ENCODE results near the gene USH2A. TPM values are rescaled to one million over a fixed set of nuclear protein-coding genes. Genes with fewer than 3 reads are reported as not detected.
A peak's percentile ranks its signal among the peaks of the same experiment; 100 is the strongest.

USH2A gene, protein sequence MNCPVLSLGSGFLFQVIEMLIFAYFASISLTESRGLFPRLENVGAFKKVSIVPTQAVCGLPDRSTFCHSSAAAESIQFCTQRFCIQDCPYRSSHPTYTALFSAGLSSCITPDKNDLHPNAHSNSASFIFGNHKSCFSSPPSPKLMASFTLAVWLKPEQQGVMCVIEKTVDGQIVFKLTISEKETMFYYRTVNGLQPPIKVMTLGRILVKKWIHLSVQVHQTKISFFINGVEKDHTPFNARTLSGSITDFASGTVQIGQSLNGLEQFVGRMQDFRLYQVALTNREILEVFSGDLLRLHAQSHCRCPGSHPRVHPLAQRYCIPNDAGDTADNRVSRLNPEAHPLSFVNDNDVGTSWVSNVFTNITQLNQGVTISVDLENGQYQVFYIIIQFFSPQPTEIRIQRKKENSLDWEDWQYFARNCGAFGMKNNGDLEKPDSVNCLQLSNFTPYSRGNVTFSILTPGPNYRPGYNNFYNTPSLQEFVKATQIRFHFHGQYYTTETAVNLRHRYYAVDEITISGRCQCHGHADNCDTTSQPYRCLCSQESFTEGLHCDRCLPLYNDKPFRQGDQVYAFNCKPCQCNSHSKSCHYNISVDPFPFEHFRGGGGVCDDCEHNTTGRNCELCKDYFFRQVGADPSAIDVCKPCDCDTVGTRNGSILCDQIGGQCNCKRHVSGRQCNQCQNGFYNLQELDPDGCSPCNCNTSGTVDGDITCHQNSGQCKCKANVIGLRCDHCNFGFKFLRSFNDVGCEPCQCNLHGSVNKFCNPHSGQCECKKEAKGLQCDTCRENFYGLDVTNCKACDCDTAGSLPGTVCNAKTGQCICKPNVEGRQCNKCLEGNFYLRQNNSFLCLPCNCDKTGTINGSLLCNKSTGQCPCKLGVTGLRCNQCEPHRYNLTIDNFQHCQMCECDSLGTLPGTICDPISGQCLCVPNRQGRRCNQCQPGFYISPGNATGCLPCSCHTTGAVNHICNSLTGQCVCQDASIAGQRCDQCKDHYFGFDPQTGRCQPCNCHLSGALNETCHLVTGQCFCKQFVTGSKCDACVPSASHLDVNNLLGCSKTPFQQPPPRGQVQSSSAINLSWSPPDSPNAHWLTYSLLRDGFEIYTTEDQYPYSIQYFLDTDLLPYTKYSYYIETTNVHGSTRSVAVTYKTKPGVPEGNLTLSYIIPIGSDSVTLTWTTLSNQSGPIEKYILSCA (N-terminal part only)
- total RNA-seq (2014; rRNA removed; shearing (Covaris generic)) = under 0.01 and 0.03 TPM in 2 replicates

DNA sequence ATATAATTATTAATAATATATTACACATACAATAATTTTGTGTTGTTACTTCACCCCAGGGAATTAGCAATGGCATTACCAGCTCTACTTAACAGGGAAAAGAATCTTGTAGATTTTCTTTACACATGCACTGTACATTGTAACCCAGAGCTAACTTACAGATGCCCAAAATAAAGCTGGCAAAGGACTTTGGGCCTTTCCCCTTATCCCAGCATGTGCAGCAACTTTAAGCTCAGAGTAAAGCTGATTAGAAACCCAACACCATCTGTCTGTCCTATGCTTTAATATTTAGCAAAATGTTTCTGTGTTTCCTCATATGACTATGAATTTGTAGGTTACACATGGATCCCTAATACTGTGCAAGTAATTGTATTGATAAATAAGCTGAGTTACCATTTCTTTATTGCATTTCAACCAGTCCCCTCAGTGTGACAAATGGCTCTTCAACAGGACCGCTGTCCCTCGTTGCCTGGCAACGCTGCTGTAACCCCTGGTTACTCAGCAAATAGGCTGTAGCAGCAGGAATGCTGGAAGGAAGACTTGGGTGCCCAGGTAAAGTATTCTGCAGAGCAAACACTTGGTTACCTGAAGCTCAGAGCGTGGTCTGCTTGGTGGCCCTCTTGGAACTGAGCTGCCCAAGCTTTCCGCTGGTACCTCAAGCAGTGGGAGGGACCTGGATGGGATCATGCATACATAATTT lies at the start of gene USH2A:
TSS of gene USH2A (minus strand) at position 628 of the 700 bp plus-strand sequence. CDS start 1,112 bp downstream, outside the sequence.

Small RNAs within 50 kb of the gene (small RNA-seq; reads per million reads assigned to genes)
- gene MRPS18BP1 (not detected), gene RF00108 (0.50 reads per million, percentile 23 among the genes with 10 or more reads in this experiment)
